HUES6 (cell line): ENCODE results near the gene GPR132.

ENCODE experiments used
- H3K27ac ChIP-seq: 2 replicates; pipeline ENCODE4 v1.7.0; 2013; ENCODE audit warnings: low read depth, mild to moderate bottlenecking, low read length, inconsistent platforms
- H3K27me3 ChIP-seq: 2 replicates; pipeline ENCODE4 v1.6.1; 2013; ENCODE audit warnings: low read length; ENCODE audit not compliant: control insufficient read depth, insufficient read depth
- H3K36me3 ChIP-seq: 2 replicates; pipeline ENCODE4 v1.6.1; 2013; ENCODE audit warnings: low read length; ENCODE audit not compliant: control insufficient read depth, insufficient read depth
- H3K4me1 ChIP-seq: 2 replicates; pipeline ENCODE4 v1.6.1; 2013; ENCODE audit warnings: low read length; ENCODE audit not compliant: control insufficient read depth, insufficient read depth
- H3K4me3 ChIP-seq: 2 replicates; pipeline ENCODE4 v1.5.1; 2013; ENCODE audit warnings: low read depth, low read length
- H3K9ac ChIP-seq: one replicate; pipeline ENCODE4 v1.6.1; 2013; ENCODE audit warnings: mild to moderate bottlenecking, low read length
- H3K9me3 ChIP-seq: 2 replicates; pipeline ENCODE4 v1.6.1; 2013; ENCODE audit warnings: low read depth, low read length; ENCODE audit not compliant: control insufficient read depth, insufficient read depth

GPR132 gene

DNA sequence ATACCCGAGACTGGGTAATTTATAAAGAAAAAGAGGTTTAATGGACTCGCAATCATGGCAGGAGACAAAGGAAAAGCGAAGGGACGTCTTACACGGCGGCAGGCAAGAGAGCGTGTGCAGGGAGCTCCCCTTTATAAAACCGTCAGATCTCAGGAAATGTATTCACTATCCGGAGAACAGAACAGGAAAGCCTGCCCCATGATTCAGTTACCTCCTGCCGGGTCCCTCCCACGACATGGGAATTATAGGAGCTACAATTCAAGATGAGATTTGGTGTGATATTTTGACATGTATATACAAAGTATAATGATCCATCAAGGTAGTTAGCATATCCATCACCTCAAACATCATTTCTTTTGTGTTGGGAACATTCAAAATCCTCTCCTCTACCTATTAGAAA, 42.1 kb downstream of the GPR132 start:
- Histone ChIP-seq H3K27me3 (no peaks in the 10 kb centered on the region), H3K4me3 (no peak overlapping the region), H3K4me1 (peaks cover 10% of the 10 kb centered on the region), H3K27ac (no peak overlapping the region), H3K9ac (no peak overlapping the region), H3K9me3 (no peaks in the 10 kb centered on the region), H3K36me3 (peaks cover 4% of the 10 kb centered on the region; the same call in 1 of the 2 replicates)

DNA sequence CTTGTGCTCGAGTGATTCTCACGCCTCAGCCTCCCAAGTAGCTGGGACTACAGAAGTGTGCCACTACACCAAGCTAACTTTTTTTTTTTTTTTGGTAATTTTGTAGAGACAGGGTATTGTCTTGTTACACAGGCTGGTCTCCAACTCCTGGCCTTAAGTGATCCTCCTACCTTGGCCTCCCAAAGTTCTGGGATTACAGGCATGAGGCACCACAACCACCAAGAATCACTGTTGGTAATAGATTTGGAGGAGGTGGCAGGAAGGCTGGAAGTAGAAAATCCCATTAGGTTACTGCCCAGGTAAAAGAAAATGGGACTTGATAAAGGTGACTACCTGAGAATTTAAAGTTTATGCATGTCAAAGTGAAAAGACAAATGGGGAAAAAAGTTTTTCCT, 43.0 kb downstream of the GPR132 start:
- Histone ChIP-seq H3K4me3 (peak overlapping the region; percentile 65), H3K27ac (no peak overlapping the region)

DNA sequence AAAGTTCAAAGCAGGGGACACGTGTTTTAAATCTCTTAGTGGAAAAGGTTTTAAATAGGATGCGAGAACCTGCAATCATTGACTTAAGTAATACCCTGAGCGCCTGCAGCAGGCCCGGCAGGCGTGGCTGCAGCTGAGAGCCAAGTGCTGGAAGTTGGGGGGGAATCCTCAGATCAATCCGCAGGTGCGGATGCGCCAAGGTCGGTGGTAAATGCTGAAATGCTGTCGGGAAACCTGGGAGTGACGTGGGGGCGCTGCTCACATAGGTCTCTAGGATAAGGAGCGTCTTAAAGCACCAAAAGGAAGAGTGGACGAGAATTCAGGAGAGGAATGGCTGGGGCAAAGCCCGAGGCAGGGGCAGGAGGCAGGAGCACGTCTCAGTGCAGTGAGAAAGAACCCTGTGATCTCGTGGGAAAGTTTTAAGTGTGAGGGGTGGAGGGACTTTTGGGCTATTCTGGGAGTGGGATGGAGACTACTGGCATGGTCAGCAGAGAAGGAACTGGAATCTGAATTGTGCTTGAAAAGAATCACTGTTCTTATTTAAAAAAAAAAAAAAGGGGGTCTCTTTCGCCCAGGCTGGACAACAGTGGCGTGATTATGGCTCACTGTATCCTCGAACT, 43.5 kb downstream of the GPR132 start:
- H3K4me1 ChIP-seq, result peaks cover 16% of the 10 kb centered on the region
- H3K9ac ChIP-seq, result peak overlapping the region; percentile 84
- peak overlapping the region; percentile 73 for H3K27ac ChIP-seq
- peaks cover 5% of the 10 kb centered on the region; the same call in 1 of the 2 replicates for H3K36me3 ChIP-seq
- peak overlapping the region; percentile 65 for H3K4me3 ChIP-seq
- H3K27me3 ChIP-seq, result no peaks in the 10 kb centered on the region
- no peaks in the 10 kb centered on the region for H3K9me3 ChIP-seq

More for the DNA sequence above, 43.0 kb downstream of the GPR132 start:
- peaks cover 15% of the 10 kb centered on the region for H3K4me1 ChIP-seq
- H3K9me3 ChIP-seq, result no peaks in the 10 kb centered on the region
- no peak overlapping the region for H3K9ac ChIP-seq
- peaks cover 4% of the 10 kb centered on the region; the same call in 1 of the 2 replicates for H3K36me3 ChIP-seq
- H3K27me3 ChIP-seq, result no peaks in the 10 kb centered on the region

DNA sequence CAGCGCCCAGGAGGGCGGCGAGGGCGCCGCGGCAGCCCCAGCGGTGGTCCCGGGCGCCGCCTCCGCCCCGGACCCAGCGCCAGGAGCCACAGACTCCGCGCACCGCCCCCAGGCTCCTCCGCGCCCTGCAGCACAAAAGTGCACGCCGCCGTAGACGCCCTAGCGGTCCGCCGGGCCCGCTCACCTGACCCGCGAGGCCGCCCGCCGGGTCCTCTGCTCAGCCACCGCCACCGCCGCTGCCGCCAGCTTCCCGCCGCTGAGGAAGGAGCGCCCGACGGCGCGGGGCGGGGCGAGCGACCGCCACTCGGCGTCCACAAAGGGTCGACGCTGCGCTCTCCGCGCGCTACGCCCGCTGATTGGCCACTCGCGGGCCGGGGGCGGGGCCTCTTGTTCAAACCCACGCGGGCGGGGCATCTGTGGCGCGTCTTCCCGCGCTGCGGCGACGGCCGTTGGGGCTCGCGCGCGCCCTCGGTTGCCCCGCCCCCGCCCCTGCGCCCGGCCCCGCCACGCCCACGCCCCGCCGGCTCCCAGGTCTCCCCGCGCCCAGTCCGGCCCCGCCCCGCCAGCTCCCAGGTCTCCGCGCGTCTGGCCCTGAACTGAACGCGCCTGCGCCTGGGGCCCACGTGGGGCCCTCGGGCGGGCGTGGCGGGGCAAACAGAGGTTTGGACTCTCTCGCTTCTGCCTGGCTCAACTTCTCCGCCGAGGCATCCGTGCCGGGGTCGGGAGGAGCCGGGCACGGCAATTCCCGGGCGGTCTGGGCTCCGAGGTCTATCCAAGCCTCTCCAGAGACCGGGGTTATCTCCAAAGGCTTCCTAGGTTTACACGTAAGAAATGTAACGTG, 44.2 kb downstream of the GPR132 start, which contains the start of gene CDCA4:
Gene CDCA4 (minus strand): TSS at position 269 of the 841 bp plus-strand sequence. CDS start 9,154 bp downstream, outside the sequence.
- H3K4me1 ChIP-seq, result peaks cover 23% of the 10 kb centered on the region
- H3K9ac ChIP-seq, result peak within 1 kb of the TSS; percentile 96
- H3K4me3 ChIP-seq, result peak within 1 kb of the TSS; percentile 97
- peaks cover 11% of the 10 kb centered on the region; the same call in 1 of the 2 replicates for H3K36me3 ChIP-seq
- peak within 1 kb of the TSS; percentile 77 for H3K27ac ChIP-seq
- no peaks in the 10 kb centered on the region for H3K9me3 ChIP-seq
- H3K27me3 ChIP-seq, result no peaks in the 10 kb centered on the region

DNA sequence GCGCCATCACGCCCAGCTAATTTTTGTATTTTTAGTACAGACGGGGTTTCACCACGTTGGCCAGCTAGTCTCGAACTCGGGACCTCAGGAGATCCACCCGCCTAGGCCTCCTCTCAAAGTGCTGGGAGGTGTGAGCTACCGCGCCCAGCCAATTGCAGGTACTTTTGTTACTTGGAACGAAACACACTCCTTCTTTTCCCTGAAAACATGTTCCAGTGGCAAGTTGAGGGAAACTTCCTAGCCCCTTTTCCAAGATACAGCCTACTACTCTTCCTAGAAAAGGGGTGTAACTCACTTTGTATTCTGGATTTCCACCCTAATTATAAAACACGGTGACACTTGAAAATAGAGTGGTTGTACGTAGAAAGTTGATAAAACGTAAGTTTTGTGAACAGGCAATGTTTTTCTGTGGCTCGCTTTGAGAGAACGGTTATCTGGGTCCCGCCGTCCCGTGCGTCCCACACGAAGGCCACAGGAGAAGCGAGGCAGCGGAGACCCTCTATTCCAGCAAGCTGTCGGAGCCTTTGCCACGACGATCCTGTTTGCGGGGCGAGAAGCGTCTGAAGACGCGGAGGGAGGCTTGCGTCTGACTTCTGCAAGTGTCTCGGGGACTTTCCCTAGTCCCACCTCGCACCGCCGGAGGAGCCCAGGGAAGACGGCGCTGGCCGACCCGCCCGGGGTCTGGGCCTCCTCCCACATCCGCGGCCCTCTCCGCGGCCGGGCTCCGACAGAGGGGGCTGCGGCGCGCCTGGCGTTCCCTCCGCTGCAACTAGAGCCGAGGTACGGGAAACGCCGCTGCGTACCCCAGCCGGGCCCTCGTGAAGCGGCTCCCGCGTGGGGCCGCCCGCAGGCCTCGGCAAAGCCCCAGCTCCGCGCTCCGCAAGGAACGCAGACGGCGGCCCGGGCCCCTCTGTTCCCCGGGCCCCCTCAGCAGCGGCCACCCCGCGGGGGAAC, 45.1 kb downstream of the GPR132 start:
- Histone ChIP-seq H3K4me1 (peaks cover 31% of the 10 kb centered on the region), H3K27me3 (no peaks in the 10 kb centered on the region), H3K4me3 (peak overlapping the region; percentile 97), H3K9me3 (no peaks in the 10 kb centered on the region), H3K27ac (peak overlapping the region; percentile 77; the same call in 1 of the 2 replicates), H3K9ac (peak overlapping the region; percentile 96), H3K36me3 (peaks cover 11% of the 10 kb centered on the region; the same call in 1 of the 2 replicates)

DNA sequence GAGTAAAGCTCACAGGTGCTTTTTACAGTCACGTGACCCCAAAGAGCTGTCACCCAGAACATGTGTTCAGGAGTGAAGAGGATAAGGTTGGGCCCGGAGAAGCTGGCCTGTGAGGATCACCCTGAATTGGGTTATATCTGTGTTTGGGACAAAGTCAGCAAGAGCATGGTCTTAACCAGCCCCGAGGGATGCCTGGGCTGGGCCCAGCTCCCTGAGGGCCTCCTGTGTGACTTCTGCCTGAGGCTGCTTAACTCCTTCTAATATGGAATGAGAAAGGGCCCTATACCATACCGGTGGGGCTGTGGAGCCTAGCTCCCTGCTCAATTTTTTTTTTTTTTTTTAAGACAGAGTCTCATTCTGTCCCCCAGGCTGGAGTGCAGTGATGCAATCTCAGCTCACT, 46.8 kb downstream of the GPR132 start:
- Histone ChIP-seq H3K27ac (no peak overlapping the region), H3K27me3 (no peaks in the 10 kb centered on the region), H3K36me3 (peaks cover 11% of the 10 kb centered on the region; the same call in 1 of the 2 replicates), H3K9me3 (no peaks in the 10 kb centered on the region), H3K4me3 (no peak overlapping the region), H3K9ac (no peak overlapping the region), H3K4me1 (peaks cover 37% of the 10 kb centered on the region)

DNA sequence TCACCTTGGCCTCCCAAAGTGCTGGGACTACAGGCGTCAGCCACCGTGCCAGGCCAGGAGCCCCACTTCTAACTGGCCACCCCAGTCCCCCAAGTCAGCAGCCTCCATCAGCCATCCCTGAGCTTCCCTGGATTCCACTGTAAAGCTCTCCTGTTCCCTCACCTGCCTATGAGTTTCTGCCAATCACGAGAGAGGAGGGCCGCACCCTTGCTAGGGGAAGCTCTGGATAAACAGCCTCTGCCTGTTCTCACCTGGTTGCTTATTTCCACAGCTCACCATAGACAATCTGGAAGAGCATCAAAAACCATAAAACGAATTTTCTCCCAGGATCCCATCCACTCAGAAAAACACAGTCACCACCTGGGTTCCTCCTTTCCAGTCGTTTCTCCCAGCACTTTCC, 49.3 kb downstream of the GPR132 start:
- H3K4me3 ChIP-seq, result no peak overlapping the region
- H3K9me3 ChIP-seq, result no peaks in the 10 kb centered on the region
- H3K27ac ChIP-seq, result no peak overlapping the region
- H3K4me1 ChIP-seq, result peaks cover 37% of the 10 kb centered on the region
- no peaks in the 10 kb centered on the region for H3K27me3 ChIP-seq
- no peak overlapping the region for H3K9ac ChIP-seq
- peaks cover 32% of the 10 kb centered on the region for H3K36me3 ChIP-seq

DNA sequence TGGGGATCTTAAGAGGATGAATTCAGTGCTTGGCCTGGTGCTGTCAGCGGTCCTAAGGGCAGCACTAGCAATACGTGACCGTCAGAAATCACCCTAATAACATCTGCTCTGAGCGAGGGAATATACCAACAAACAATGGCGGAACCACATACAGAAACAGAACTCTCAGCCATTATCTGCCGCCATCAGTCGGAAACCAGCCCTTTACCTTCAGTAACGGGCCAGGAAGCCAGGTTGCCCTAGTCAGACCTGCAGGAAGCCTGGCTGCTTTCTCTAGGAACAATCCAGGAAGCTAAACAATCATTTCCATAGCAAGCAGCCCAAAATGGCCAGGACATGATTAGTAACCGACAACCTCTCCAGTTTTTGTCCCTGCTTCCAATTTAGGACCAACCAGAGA, 50.0 kb downstream of the GPR132 start:
- peaks cover 38% of the 10 kb centered on the region for H3K36me3 ChIP-seq
- no peak overlapping the region for H3K27ac ChIP-seq

DNA sequence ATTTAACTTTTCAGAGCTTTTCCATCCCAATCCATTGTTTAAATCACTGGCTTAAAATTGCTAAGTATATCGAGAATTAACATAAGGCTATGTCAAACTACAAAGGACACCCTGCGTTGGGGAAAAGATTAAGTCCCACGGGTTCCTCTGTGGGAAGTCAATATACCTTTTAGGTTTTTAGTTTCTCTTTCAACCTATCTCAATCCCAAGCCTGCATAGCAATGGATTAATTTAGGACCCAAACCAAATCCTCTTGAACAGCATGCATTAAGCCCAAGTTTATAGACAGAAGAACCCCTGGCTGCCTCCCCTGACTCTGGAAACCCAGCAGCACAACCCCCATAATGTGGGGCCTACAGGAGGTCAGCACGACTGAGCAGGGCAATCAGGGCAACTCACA, 50.6 kb downstream of the GPR132 start:
- Histone ChIP-seq H3K4me1 (peaks cover 37% of the 10 kb centered on the region), H3K36me3 (peaks cover 45% of the 10 kb centered on the region), H3K9ac (no peak overlapping the region), H3K4me3 (no peak overlapping the region), H3K27me3 (no peaks in the 10 kb centered on the region), H3K27ac (no peak overlapping the region), H3K9me3 (no peaks in the 10 kb centered on the region)

More for the DNA sequence above, 50.0 kb downstream of the GPR132 start:
- no peak overlapping the region for H3K9ac ChIP-seq
- no peaks in the 10 kb centered on the region for H3K9me3 ChIP-seq
- no peaks in the 10 kb centered on the region for H3K27me3 ChIP-seq
- peaks cover 37% of the 10 kb centered on the region for H3K4me1 ChIP-seq
- H3K4me3 ChIP-seq, result no peak overlapping the region

DNA sequence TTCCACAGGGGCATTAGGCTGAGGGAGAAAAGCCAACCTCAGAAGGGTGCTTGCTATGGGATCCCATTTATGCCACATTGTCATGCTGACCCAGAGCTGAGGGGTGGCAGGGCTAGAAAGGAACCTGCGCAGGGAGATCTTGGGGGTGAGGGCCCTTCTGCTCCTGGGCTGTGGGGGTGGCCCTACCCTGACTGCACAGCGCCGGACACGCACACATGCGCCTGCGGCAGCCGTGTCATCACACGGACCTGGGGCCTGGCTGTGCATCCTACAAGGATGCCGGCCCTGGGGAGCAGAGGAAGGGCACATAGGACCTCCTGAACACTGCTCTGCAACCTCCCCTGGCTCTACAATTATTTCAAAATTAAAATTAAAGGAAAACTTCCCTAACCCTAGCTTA, 51.2 kb downstream of the GPR132 start:
- Histone ChIP-seq H3K9ac (no peak overlapping the region), H3K9me3 (no peaks in the 10 kb centered on the region), H3K4me1 (peaks cover 32% of the 10 kb centered on the region), H3K4me3 (no peak overlapping the region), H3K36me3 (peaks cover 46% of the 10 kb centered on the region), H3K27ac (no peak overlapping the region), H3K27me3 (no peaks in the 10 kb centered on the region)
